ENCODE data around the gene TAP1. TPM values are rescaled to one million over a fixed set of nuclear protein-coding genes. Genes with fewer than 3 reads are reported as not detected.
"Not testable (repeated sequence)": the region's sequence is repeated elsewhere in the genome, so short reads cannot be mapped to it uniquely, and the experiment has no call there.

Gene TAP1
- total RNA-seq, 1 experiment from 2014 or later = 23.1 TPM

- ChIA-PET CTCF (interaction anchor here (0.5 to 0.6 kb wide), 3 partner anchors 95 to 174 kb away, joined by 3 to 8 read pairs (median 4); no protein-coding TSS in a partner anchor), POLR2A (ENCODE audit: unreplicated experiment) (interaction anchor here (0.5 to 0.7 kb wide), 4 partner anchors 48 to 117 kb away, joined by 4 to 5 read pairs (median 4); no protein-coding TSS in a partner anchor)
- Histone ChIP-seq H3K9me2 (ENCODE audit: insufficient read depth) (no peaks in the 10 kb centered on the region), H3F3A (ENCODE audit: insufficient read depth, low read depth) (no peaks in the 10 kb centered on the region), H3K79me2 (ENCODE audit: low read depth) (no peaks in the 10 kb centered on the region), H3K27ac (no peak overlapping the region), H3K36me3 (ENCODE audit: low read depth) (no peaks in the 10 kb centered on the region), H3K4me1 (replicated peaks; ENCODE audit: insufficient read depth) (no peaks in the 10 kb centered on the region), H2AFZ (no peak overlapping the region), H3K27me3 (ENCODE audit: insufficient read depth, low read depth) (0 out of 2 replicates have a peak, but pooled peaks cover 7% of the 10 kb centered on the region), H3K9me3 (ENCODE audit: insufficient read depth, low read depth) (no peaks in the 10 kb centered on the region), H3K4me2 (no peak overlapping the region), H4K20me1 (ENCODE audit: insufficient read depth) (no peaks in the 10 kb centered on the region), H3K4me3 (no peak overlapping the region)
- DNase-seq = peak in 1 of 2 experiments; percentile 54
- intact Hi-C loops (cut with micrococcal nuclease; ENCODE audit: unreplicated experiment) = loop anchor here (1.0 kb wide), 2 partner anchors 99 to 363 kb away; no protein-coding TSS in a partner anchor
- peak; percentile 82 for TF ChIP-seq CTCF (conservative IDR thresholded peaks at IDR 0.05)
- no peak for TF ChIP-seq EZH2 (IDR thresholded peaks at IDR 0.05; ENCODE audit: low read depth)
- BruUV-seq (replicated peaks) = no TSS peak
Measured at GRCh38 chr6:32885698-32886286, 32.3 kb upstream of the TAP1 start.

- Histone ChIP-seq H3K9me2 (ENCODE audit: insufficient read depth) (no peaks in the 10 kb centered on the region), H3K79me2 (ENCODE audit: low read depth) (no peaks in the 10 kb centered on the region), H3K36me3 (ENCODE audit: low read depth) (no peaks in the 10 kb centered on the region), H4K20me1 (ENCODE audit: insufficient read depth) (no peaks in the 10 kb centered on the region), H3K4me1 (replicated peaks; ENCODE audit: insufficient read depth) (no peaks in the 10 kb centered on the region), H3K27ac (no peak overlapping the region), H3F3A (ENCODE audit: insufficient read depth, low read depth) (no peaks in the 10 kb centered on the region), H3K27me3 (ENCODE audit: insufficient read depth, low read depth) (0 out of 2 replicates have a peak, but pooled peaks cover 7% of the 10 kb centered on the region), H3K9me3 (ENCODE audit: insufficient read depth, low read depth) (no peaks in the 10 kb centered on the region), H3K4me2 (no peak overlapping the region), H2AFZ (no peak overlapping the region), H3K4me3 (no peak overlapping the region)
- no peak for TF ChIP-seq EZH2 (IDR thresholded peaks at IDR 0.05; ENCODE audit: low read depth)
- no peak for TF ChIP-seq CTCF (conservative IDR thresholded peaks at IDR 0.05)
- CTCF ChIA-PET = no interaction called here
- POLR2A ChIA-PET (ENCODE audit: unreplicated experiment) = no interaction called here
- BruUV-seq (replicated peaks) = no TSS peak
- no peak for DNase-seq
- intact Hi-C loops (cut with micrococcal nuclease; ENCODE audit: unreplicated experiment) = no loop called here
Measured at GRCh38 chr6:32883789-32884188, 30.3 kb upstream of the TAP1 start.

GRCh38 chr6:32882879-32883250, 29.4 kb upstream of the TAP1 start:
- TF ChIP-seq CTCF (conservative IDR thresholded peaks at IDR 0.05) (no peak), EZH2 (IDR thresholded peaks at IDR 0.05; ENCODE audit: low read depth) (no peak)
- intact Hi-C loops (cut with micrococcal nuclease; ENCODE audit: unreplicated experiment) = no loop called here
- BruUV-seq (replicated peaks) = no TSS peak
- H3K79me2 ChIP-seq (ENCODE audit: low read depth) = no peaks in the 10 kb centered on the region
- H3K27ac ChIP-seq = no peak overlapping the region
- H3K36me3 ChIP-seq (ENCODE audit: low read depth) = no peaks in the 10 kb centered on the region
- no peak overlapping the region for H2AFZ ChIP-seq
- DNase-seq = no peak
- no peak overlapping the region for H3K4me3 ChIP-seq
- H3F3A ChIP-seq (ENCODE audit: insufficient read depth, low read depth) = no peaks in the 10 kb centered on the region
- no peaks in the 10 kb centered on the region for H3K9me3 ChIP-seq (ENCODE audit: insufficient read depth, low read depth)
- CTCF ChIA-PET = no interaction called here
- H3K9me2 ChIP-seq (ENCODE audit: insufficient read depth) = no peaks in the 10 kb centered on the region
- H4K20me1 ChIP-seq (ENCODE audit: insufficient read depth) = no peaks in the 10 kb centered on the region
- no peak overlapping the region for H3K4me2 ChIP-seq
- H3K27me3 ChIP-seq (ENCODE audit: insufficient read depth, low read depth) = 0 out of 2 replicates have a peak, but pooled peaks cover 7% of the 10 kb centered on the region
- no peaks in the 10 kb centered on the region for H3K4me1 ChIP-seq (replicated peaks; ENCODE audit: insufficient read depth)
- POLR2A ChIA-PET (ENCODE audit: unreplicated experiment) = interaction anchor here (0.6 kb wide), 2 partner anchors 90 to 91 kb away, joined by 3 to 7 read pairs; no protein-coding TSS in a partner anchor

GRCh38 chr6:32880962-32881361, 27.5 kb upstream of the TAP1 start:
- H3K27ac ChIP-seq; DNase-seq; H3K27me3 ChIP-seq (ENCODE audit: insufficient read depth, low read depth); H3K4me2 ChIP-seq; H3F3A ChIP-seq (ENCODE audit: insufficient read depth, low read depth); H4K20me1 ChIP-seq (ENCODE audit: insufficient read depth); H3K36me3 ChIP-seq (ENCODE audit: low read depth); H3K4me3 ChIP-seq; H3K9me2 ChIP-seq (ENCODE audit: insufficient read depth); H3K79me2 ChIP-seq (ENCODE audit: low read depth); BruUV-seq (replicated peaks); H2AFZ ChIP-seq; CTCF ChIA-PET; H3K4me1 ChIP-seq (replicated peaks; ENCODE audit: insufficient read depth); intact Hi-C loops (cut with micrococcal nuclease; ENCODE audit: unreplicated experiment); H3K9me3 ChIP-seq (ENCODE audit: insufficient read depth, low read depth): not testable (repeated sequence)
- POLR2A ChIA-PET (ENCODE audit: unreplicated experiment) = interaction anchor here (0.7 kb wide), 1 partner anchor 537 kb away, joined by 9 read pairs; no protein-coding TSS in a partner anchor

Measured in PC-9 (cell line).